Mesothelial cell of epicardium (in vitro differentiated cells): ENCODE measurements around the gene WNT3A. TPM values are rescaled to one million over a fixed set of nuclear protein-coding genes. Genes with fewer than 3 reads are reported as not detected.

Experiments used
- DNase-seq, 2 experiments: peaks; one replicate each; pipeline ENCODE4 v3.0.0; 2021; ENCODE audit warnings: low spot score in 2 of 2; ENCODE audit not compliant: unreplicated experiment in 2 of 2
- H3K27ac Mint-ChIP-seq: 2 replicates; pipeline ENCODE4 v1.8.0; 2021; ENCODE audit warnings: mixed read lengths
- H3K27me3 Mint-ChIP-seq: 2 replicates; pipeline ENCODE4 v1.8.0; 2021; ENCODE audit warnings: low read depth, mixed read lengths
- H3K36me3 Mint-ChIP-seq: 2 replicates; pipeline ENCODE4 v1.8.0; 2021; ENCODE audit warnings: mixed read lengths
- H3K4me1 Mint-ChIP-seq: 2 replicates; pipeline ENCODE4 v1.8.0; 2021; ENCODE audit warnings: mixed read lengths
- H3K4me3 Mint-ChIP-seq: 2 replicates; pipeline ENCODE4 v1.8.0; 2021; ENCODE audit warnings: mild to moderate bottlenecking, moderate library complexity, mixed read lengths
- H3K9me3 Mint-ChIP-seq: 2 replicates; pipeline ENCODE4 v1.8.0; 2021; ENCODE audit warnings: mixed read lengths
- CTCF ChIP-seq: fragments of 200-600 bp; sonication (generic); IDR thresholded peaks from one replicate; pipeline ENCODE4 v1.5.0; 2021; ENCODE audit warnings: antibody characterized with exemption; ENCODE audit not compliant: unreplicated experiment
- total RNA-seq: library from RNA; stranded (reverse); gene quantifications from 3 replicates; pipeline ENCODE4 v1.2.1, GENCODE V29; 2021

WNT3A gene
- total RNA-seq, 1 donor from 2014 or later = 0.16 TPM

GRCh38 chr1:228073061-228073856 lies 66.5 kb downstream of the WNT3A start:
- no peaks in the 10 kb centered on the region for H3K36me3 Mint-ChIP-seq
- DNase-seq = no peak
- peaks cover 32% of the 10 kb centered on the region for H3K27me3 Mint-ChIP-seq
- TF ChIP-seq CTCF = no peak
- peaks cover 4% of the 10 kb centered on the region for H3K4me1 Mint-ChIP-seq
- H3K4me3 Mint-ChIP-seq = no peak overlapping the region
- H3K27ac Mint-ChIP-seq = no peak overlapping the region
- H3K9me3 Mint-ChIP-seq = no peaks in the 10 kb centered on the region

- H3K27me3 Mint-ChIP-seq = peaks cover 26% of the 10 kb centered on the region
- H3K27ac Mint-ChIP-seq = no peak overlapping the region
- H3K36me3 Mint-ChIP-seq = no peaks in the 10 kb centered on the region
- H3K9me3 Mint-ChIP-seq = no peaks in the 10 kb centered on the region
- TF ChIP-seq CTCF = no peak
- H3K4me1 Mint-ChIP-seq = peaks cover 4% of the 10 kb centered on the region
- H3K4me3 Mint-ChIP-seq = no peak overlapping the region
- DNase-seq = no peak
These were observed 67.2 kb downstream of the WNT3A start for GRCh38 chr1:228073857-228074545.

- H3K27ac Mint-ChIP-seq = no peak overlapping the region
- no peaks in the 10 kb centered on the region for H3K9me3 Mint-ChIP-seq
- no peak for TF ChIP-seq CTCF
- no peak overlapping the region for H3K4me3 Mint-ChIP-seq
- H3K4me1 Mint-ChIP-seq = peaks cover 4% of the 10 kb centered on the region
- H3K27me3 Mint-ChIP-seq = peaks cover 20% of the 10 kb centered on the region
- DNase-seq = no peak
- H3K36me3 Mint-ChIP-seq = no peaks in the 10 kb centered on the region
These were observed 68.3 kb downstream of the WNT3A start for GRCh38 chr1:228074954-228075730.

- no peaks in the 10 kb centered on the region for H3K36me3 Mint-ChIP-seq
- peaks cover 4% of the 10 kb centered on the region for H3K4me1 Mint-ChIP-seq
- H3K27me3 Mint-ChIP-seq = peaks cover 15% of the 10 kb centered on the region
- DNase-seq = no peak
- TF ChIP-seq CTCF = no peak
- no peak overlapping the region for H3K4me3 Mint-ChIP-seq
- H3K9me3 Mint-ChIP-seq = no peaks in the 10 kb centered on the region
- no peak overlapping the region for H3K27ac Mint-ChIP-seq
These were observed 69.0 kb downstream of the WNT3A start for GRCh38 chr1:228075801-228076271.

GRCh38 chr1:228076796-228077430 lies 70.1 kb downstream of the WNT3A start:
- no peak for DNase-seq
- H3K27ac Mint-ChIP-seq = no peak overlapping the region
- TF ChIP-seq CTCF = no peak
- peaks cover 10% of the 10 kb centered on the region for H3K4me1 Mint-ChIP-seq
- H3K9me3 Mint-ChIP-seq = no peaks in the 10 kb centered on the region
- no peaks in the 10 kb centered on the region for H3K36me3 Mint-ChIP-seq
- no peak overlapping the region for H3K4me3 Mint-ChIP-seq
- H3K27me3 Mint-ChIP-seq = peaks cover 9% of the 10 kb centered on the region
